IPS DF 6.9 (cell line): ENCODE results near the gene FOXP1.
A peak's percentile ranks its signal among the peaks of the same experiment; 100 is the strongest.

Source experiments
- DNase-seq: peaks from one replicate; pipeline ENCODE4 v3.0.0-alpha.2; 2013; ENCODE audit warnings: low read depth, low spot score
- H3K27ac ChIP-seq: one replicate; pipeline ENCODE4 v1.5.1; 2013; ENCODE audit warnings: low read length, control low read depth
- H3K27me3 ChIP-seq: 2 replicates; pipeline ENCODE4 v1.6.1; 2013; ENCODE audit warnings: mild to moderate bottlenecking, low read length; ENCODE audit not compliant: control insufficient read depth, insufficient read depth
- H3K36me3 ChIP-seq: 2 replicates; pipeline ENCODE4 v1.6.1; 2013; ENCODE audit warnings: low read length; ENCODE audit not compliant: control insufficient read depth, insufficient read depth
- H3K4me1 ChIP-seq: 2 replicates; pipeline ENCODE4 v1.6.1; 2013; ENCODE audit warnings: low read length; ENCODE audit not compliant: control insufficient read depth, insufficient read depth
- H3K4me3 ChIP-seq: 2 replicates; pipeline ENCODE4 v1.5.1; 2013; ENCODE audit warnings: mild to moderate bottlenecking, low read length
- H3K9me3 ChIP-seq: 2 replicates; pipeline ENCODE4 v1.6.1; 2013; ENCODE audit warnings: low read length, inconsistent platforms; ENCODE audit not compliant: control insufficient read depth, insufficient read depth
- WGBS: extraction: QIAGEN DNeasy Blood & Tissue Kit; methylation state at CpG from one replicate; pipeline ENCODE4 v1.1.7; 2013; ENCODE audit warnings: mixed read lengths, missing lambda C conversion rate; ENCODE audit not compliant: insufficient read length, insufficient coverage; 5-methylcytosine and 5-hydroxymethylcytosine counted together

Gene FOXP1

GRCh38 chr3:71497971-71498444 is 85.5 kb downstream of the FOXP1 start:
- H3K9me3 ChIP-seq, result no peaks in the 10 kb centered on the region
- no CpG with 5 or more reads among the region's 5 CpGs for WGBS

GRCh38 chr3:71497367-71497897 is 86.1 kb downstream of the FOXP1 start:
- Histone ChIP-seq H3K4me3 (no peak overlapping the region), H3K27me3 (no peaks in the 10 kb centered on the region), H3K9me3 (no peaks in the 10 kb centered on the region), H3K36me3 (no peaks in the 10 kb centered on the region), H3K4me1 (peaks cover 9% of the 10 kb centered on the region; the same call in 1 of the 2 replicates), H3K27ac (no peak overlapping the region)
- no peak for DNase-seq
- WGBS, result no CpG with 5 or more reads among the region's 1 CpG

More at GRCh38 chr3:71497971-71498444, 85.5 kb downstream of the FOXP1 start:
- Histone ChIP-seq H3K27ac (peak overlapping the region; percentile 61), H3K27me3 (no peaks in the 10 kb centered on the region), H3K36me3 (no peaks in the 10 kb centered on the region), H3K4me1 (peaks cover 9% of the 10 kb centered on the region; the same call in 1 of the 2 replicates), H3K4me3 (no peak overlapping the region)
- no peak for DNase-seq

DNA sequence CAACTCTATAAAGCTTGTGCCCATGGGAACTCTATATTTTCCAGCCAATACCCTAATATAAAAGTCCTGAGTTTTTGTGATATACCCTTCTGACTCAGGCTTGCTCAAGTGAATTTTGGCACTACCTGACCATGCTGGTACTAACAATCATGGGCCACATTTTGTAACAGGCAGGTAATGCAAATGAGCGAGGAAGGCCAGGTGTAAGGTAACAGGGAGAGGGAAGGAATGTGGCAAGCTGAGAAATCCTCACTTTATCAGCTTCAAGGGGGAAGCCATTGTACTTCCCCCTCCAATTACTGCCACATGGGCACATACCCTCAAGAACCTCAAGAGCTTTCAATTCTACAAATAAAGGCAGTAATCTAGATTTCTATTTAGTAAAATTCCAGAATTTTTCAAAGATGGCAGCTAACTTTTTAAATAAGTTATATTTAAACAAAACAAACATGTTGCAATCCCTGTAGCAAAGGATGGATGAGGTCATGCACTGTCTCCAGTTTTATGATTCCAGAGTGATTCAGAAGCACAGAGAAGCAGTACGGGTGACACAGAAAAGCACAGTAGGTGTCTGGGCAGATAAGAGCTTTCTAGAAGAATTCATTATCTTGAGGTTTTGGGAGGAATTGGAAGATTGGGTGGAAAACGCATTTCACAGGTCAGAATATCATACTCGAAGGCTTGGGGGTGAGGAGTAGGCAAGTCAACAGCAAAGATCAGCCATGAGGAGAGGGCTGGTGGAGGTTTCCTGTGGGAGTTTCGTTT is 87.6 kb downstream of the FOXP1 start:
- no CpG with 5 or more reads among the region's 5 CpGs for WGBS
- no peaks in the 10 kb centered on the region for H3K9me3 ChIP-seq
- H3K4me3 ChIP-seq, result no peak overlapping the region
- H3K36me3 ChIP-seq, result no peaks in the 10 kb centered on the region
- H3K4me1 ChIP-seq, result peaks cover 9% of the 10 kb centered on the region; the same call in 1 of the 2 replicates
- no peaks in the 10 kb centered on the region for H3K27me3 ChIP-seq
- DNase-seq, result no peak
- H3K27ac ChIP-seq, result no peak overlapping the region

DNA sequence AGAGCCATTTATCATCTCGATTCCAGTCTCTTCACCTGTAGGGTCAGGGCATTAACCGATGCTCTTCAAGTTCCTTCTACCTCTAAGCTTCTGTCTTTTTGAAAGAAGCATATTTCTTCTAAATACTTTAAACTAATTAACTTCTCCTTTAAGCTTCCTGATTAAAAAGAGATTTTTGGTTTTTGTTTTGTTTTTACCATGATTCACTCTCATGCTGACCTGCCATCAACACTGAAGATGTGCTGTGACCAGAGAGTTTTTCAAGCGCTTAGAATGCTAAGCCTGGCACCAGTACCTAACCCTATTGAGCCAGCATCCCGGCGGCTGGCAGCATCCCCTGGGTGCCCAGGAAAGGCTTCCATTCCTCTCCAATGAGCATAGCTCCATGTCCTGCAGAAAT is 89.3 kb downstream of the FOXP1 start:
- H3K4me1 ChIP-seq, result peaks cover 9% of the 10 kb centered on the region; the same call in 1 of the 2 replicates
- DNase-seq, result no peak
- no peaks in the 10 kb centered on the region for H3K9me3 ChIP-seq
- no CpG with 5 or more reads among the region's 5 CpGs for WGBS
- H3K27me3 ChIP-seq, result no peaks in the 10 kb centered on the region
- no peaks in the 10 kb centered on the region for H3K36me3 ChIP-seq
- no peak overlapping the region for H3K4me3 ChIP-seq
- no peak overlapping the region for H3K27ac ChIP-seq

- H3K9me3 ChIP-seq, result no peaks in the 10 kb centered on the region
- H3K4me3 ChIP-seq, result no peak overlapping the region
- no peaks in the 10 kb centered on the region for H3K27me3 ChIP-seq
- peaks cover 5% of the 10 kb centered on the region; the same call in 1 of the 2 replicates for H3K4me1 ChIP-seq
- no CpG with 5 or more reads among the region's 9 CpGs for WGBS
- no peak for DNase-seq
- no peaks in the 10 kb centered on the region for H3K36me3 ChIP-seq
- no peak overlapping the region for H3K27ac ChIP-seq
These were observed 90.4 kb downstream of the FOXP1 start for GRCh38 chr3:71492974-71493771.

DNA sequence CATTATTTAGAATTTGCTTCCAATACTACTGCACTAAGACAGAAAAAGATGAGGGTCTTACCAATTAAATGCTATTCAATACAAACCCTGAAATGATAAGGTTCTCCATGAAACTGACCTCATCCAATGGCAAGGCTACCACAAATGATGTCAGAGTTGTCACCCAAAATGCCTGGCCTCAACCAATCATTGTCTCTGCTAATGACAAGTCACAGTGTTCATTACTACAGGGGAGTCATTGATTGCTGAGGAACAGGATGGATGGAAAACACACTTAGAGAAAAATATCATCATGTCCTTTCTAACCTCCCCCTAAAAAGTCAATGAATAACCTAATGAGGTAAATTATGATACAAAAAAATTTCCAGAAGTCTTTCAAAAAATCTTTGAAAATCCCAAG is 91.0 kb downstream of the FOXP1 start:
- H3K4me1 ChIP-seq, result peaks cover 5% of the 10 kb centered on the region; the same call in 1 of the 2 replicates
- H3K36me3 ChIP-seq, result no peaks in the 10 kb centered on the region
- H3K27ac ChIP-seq, result no peak overlapping the region
- DNase-seq, result no peak
- no peaks in the 10 kb centered on the region for H3K9me3 ChIP-seq
- no peaks in the 10 kb centered on the region for H3K27me3 ChIP-seq
- no peak overlapping the region for H3K4me3 ChIP-seq

DNA sequence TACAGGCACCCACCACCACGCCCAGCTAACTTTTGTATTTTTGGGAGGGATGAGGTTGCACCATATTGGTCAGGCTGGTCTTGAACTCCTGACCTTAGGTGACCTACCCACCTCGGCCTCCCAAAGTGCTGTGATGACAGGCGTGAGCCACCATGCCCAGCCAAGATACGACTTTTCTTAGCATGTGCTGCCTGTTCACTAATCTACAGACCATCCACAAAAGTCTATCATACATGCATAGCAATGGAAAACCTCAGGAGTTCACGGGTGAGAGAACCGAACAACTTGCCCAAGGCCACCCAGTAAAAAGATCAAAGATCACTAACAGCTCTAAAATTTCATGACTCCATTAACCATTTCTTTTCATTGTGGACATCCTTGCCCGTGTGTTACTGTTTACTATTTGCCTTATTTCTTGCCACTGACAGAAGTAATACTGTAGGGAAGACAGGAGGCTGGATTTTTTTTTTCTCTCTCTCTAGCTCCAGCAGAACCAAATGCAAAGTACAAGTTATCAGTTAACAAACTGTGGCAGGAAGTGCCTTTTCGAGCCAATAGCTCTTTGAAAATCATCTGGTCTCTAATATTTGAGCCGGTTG is 92.3 kb downstream of the FOXP1 start:
- no peaks in the 10 kb centered on the region for H3K36me3 ChIP-seq

GRCh38 chr3:71490692-71491091 is 92.8 kb downstream of the FOXP1 start:
- no peaks in the 10 kb centered on the region for H3K36me3 ChIP-seq
- H3K27me3 ChIP-seq, result no peaks in the 10 kb centered on the region
- peaks cover under 1% of the 10 kb centered on the region; the same call in 1 of the 2 replicates for H3K4me1 ChIP-seq
- H3K9me3 ChIP-seq, result no peaks in the 10 kb centered on the region
- no peak overlapping the region for H3K27ac ChIP-seq
- no peak overlapping the region for H3K4me3 ChIP-seq
- DNase-seq, result no peak
- no CpG with 5 or more reads among the region's 3 CpGs for WGBS

More for the DNA sequence above, 92.3 kb downstream of the FOXP1 start:
- H3K4me3 ChIP-seq, result no peak overlapping the region
- no peak for DNase-seq
- H3K27ac ChIP-seq, result no peak overlapping the region
- H3K9me3 ChIP-seq, result no peaks in the 10 kb centered on the region
- H3K4me1 ChIP-seq, result peaks cover 4% of the 10 kb centered on the region; the same call in 1 of the 2 replicates
- H3K27me3 ChIP-seq, result no peaks in the 10 kb centered on the region
- WGBS, result no CpG with 5 or more reads among the region's 9 CpGs

GRCh38 chr3:71489315-71489761 is 94.2 kb downstream of the FOXP1 start:
- H3K9me3 ChIP-seq, result no peaks in the 10 kb centered on the region
- no peak overlapping the region for H3K27ac ChIP-seq
- H3K4me3 ChIP-seq, result no peak overlapping the region
- no peaks in the 10 kb centered on the region for H3K36me3 ChIP-seq
- WGBS, result no CpG with 5 or more reads among the region's 9 CpGs
- DNase-seq, result no peak
- no peaks in the 10 kb centered on the region for H3K4me1 ChIP-seq
- H3K27me3 ChIP-seq, result no peaks in the 10 kb centered on the region

- WGBS, result no CpG with 5 or more reads among the region's 9 CpGs
- no peaks in the 10 kb centered on the region for H3K36me3 ChIP-seq
- H3K9me3 ChIP-seq, result no peaks in the 10 kb centered on the region
- H3K4me3 ChIP-seq, result no peak overlapping the region
- DNase-seq, result no peak
- no peaks in the 10 kb centered on the region for H3K4me1 ChIP-seq
- H3K27ac ChIP-seq, result no peak overlapping the region
- no peaks in the 10 kb centered on the region for H3K27me3 ChIP-seq
These were observed 94.6 kb downstream of the FOXP1 start for GRCh38 chr3:71488882-71489281.
